Osteocyte (in vitro differentiated cells): Measurements from ENCODE around the gene ZNF429. TPM values are rescaled to one million over a fixed set of nuclear protein-coding genes. Genes with fewer than 3 reads are reported as not detected.
"Not testable (repeated sequence)": the region's sequence is repeated elsewhere in the genome, so short reads cannot be mapped to it uniquely, and the experiment has no call there.

Experiments used
- DNase-seq: peaks from one replicate; pipeline ENCODE4 v3.0.0; 2021; ENCODE audit warnings: mixed read lengths; ENCODE audit not compliant: unreplicated experiment; ENCODE audit errors: extremely low spot score
- H3K27ac Mint-ChIP-seq: one replicate; pipeline ENCODE4 v1.8.0; 2021; ENCODE audit warnings: mild to moderate bottlenecking, mixed read lengths; ENCODE audit not compliant: unreplicated experiment
- H3K27me3 Mint-ChIP-seq: one replicate; pipeline ENCODE4 v1.8.0; 2021; ENCODE audit warnings: mixed read lengths; ENCODE audit not compliant: unreplicated experiment
- H3K36me3 Mint-ChIP-seq: one replicate; pipeline ENCODE4 v1.8.0; 2021; ENCODE audit warnings: mixed read lengths; ENCODE audit not compliant: unreplicated experiment
- H3K4me1 Mint-ChIP-seq: one replicate; pipeline ENCODE4 v1.8.0; 2021; ENCODE audit warnings: mixed read lengths; ENCODE audit not compliant: unreplicated experiment
- H3K4me3 Mint-ChIP-seq: one replicate; pipeline ENCODE4 v1.8.0; 2021; ENCODE audit warnings: mild to moderate bottlenecking, moderate library complexity, mixed read lengths; ENCODE audit not compliant: unreplicated experiment
- H3K9me3 Mint-ChIP-seq: one replicate; pipeline ENCODE4 v1.8.0; 2021; ENCODE audit warnings: mixed read lengths; ENCODE audit not compliant: unreplicated experiment
- CTCF ChIP-seq: fragments of 200-600 bp; sonication (generic); IDR thresholded peaks from 2 replicates; pipeline ENCODE4 v1.5.0; 2021; ENCODE audit warnings: antibody characterized with exemption, mild to moderate bottlenecking, moderate library complexity
- total RNA-seq: library from RNA; stranded (reverse); gene quantifications from 2 replicates; pipeline ENCODE4 v1.2.1, GENCODE V29; 2021

The ZNF429 gene
- total RNA-seq, 1 donor from 2014 or later: 8.7 TPM

- H3K27me3 Mint-ChIP-seq: no peaks in the 10 kb centered on the region
- no peak overlapping the region for H3K4me3 Mint-ChIP-seq
- peaks cover 50% of the 10 kb centered on the region for H3K9me3 Mint-ChIP-seq
- H3K4me1 Mint-ChIP-seq: no peaks in the 10 kb centered on the region
- no peaks in the 10 kb centered on the region for H3K36me3 Mint-ChIP-seq
- no peak for TF ChIP-seq CTCF
- H3K27ac Mint-ChIP-seq: no peak overlapping the region
- DNase-seq: no peak
Measured at GRCh38 chr19:21492947-21493906, 12.2 kb upstream of the ZNF429 start.

GRCh38 chr19:21496876-21497275, 8.5 kb upstream of the ZNF429 start:
- H3K36me3 Mint-ChIP-seq: no peaks in the 10 kb centered on the region
- H3K4me1 Mint-ChIP-seq: no peaks in the 10 kb centered on the region
- no peak overlapping the region for H3K27ac Mint-ChIP-seq
- no peak for TF ChIP-seq CTCF
- H3K4me3 Mint-ChIP-seq: no peak overlapping the region
- H3K9me3 Mint-ChIP-seq: peaks cover 35% of the 10 kb centered on the region
- no peak for DNase-seq
- H3K27me3 Mint-ChIP-seq: no peaks in the 10 kb centered on the region

GRCh38 chr19:21498651-21499050, 6.8 kb upstream of the ZNF429 start:
- no peaks in the 10 kb centered on the region for H3K36me3 Mint-ChIP-seq
- no peak for DNase-seq
- H3K9me3 Mint-ChIP-seq: peaks cover 28% of the 10 kb centered on the region
- no peak overlapping the region for H3K27ac Mint-ChIP-seq
- no peaks in the 10 kb centered on the region for H3K4me1 Mint-ChIP-seq
- H3K27me3 Mint-ChIP-seq: no peaks in the 10 kb centered on the region
- no peak for TF ChIP-seq CTCF
- H3K4me3 Mint-ChIP-seq: no peak overlapping the region

GRCh38 chr19:21508198-21508597, 2.8 kb downstream of the ZNF429 start:
- no peak for DNase-seq
- Mint-ChIP-seq H3K4me3 (no peak overlapping the region), H3K36me3 (peaks cover 31% of the 10 kb centered on the region), H3K4me1 (peaks cover 26% of the 10 kb centered on the region), H3K9me3 (no peaks in the 10 kb centered on the region), H3K27me3 (no peaks in the 10 kb centered on the region), H3K27ac (no peak overlapping the region)
- no peak for TF ChIP-seq CTCF

- not testable (repeated sequence) for H3K27ac Mint-ChIP-seq, DNase-seq, H3K4me3 Mint-ChIP-seq, H3K9me3 Mint-ChIP-seq, H3K27me3 Mint-ChIP-seq
- peaks cover 14% of the 10 kb centered on the region for H3K4me1 Mint-ChIP-seq
- H3K36me3 Mint-ChIP-seq: peaks cover 42% of the 10 kb centered on the region
Measured at GRCh38 chr19:21511058-21511457, 5.7 kb downstream of the ZNF429 start.

GRCh38 chr19:21512609-21513008, 7.2 kb downstream of the ZNF429 start:
- H3K36me3 Mint-ChIP-seq: peaks cover 47% of the 10 kb centered on the region
- peaks cover 22% of the 10 kb centered on the region for H3K9me3 Mint-ChIP-seq
- not testable (repeated sequence) for H3K27me3 Mint-ChIP-seq, H3K27ac Mint-ChIP-seq, H3K4me1 Mint-ChIP-seq, DNase-seq, H3K4me3 Mint-ChIP-seq
